Putamen (tissue), 1 donor: ENCODE measurements around the gene SLC6A11.

ENCODE experiments used
- DNase-seq: peaks from one replicate; pipeline ENCODE4 v3.0.0-alpha.2; 2016; ENCODE audit warnings: low spot score

SLC6A11 gene

DNA sequence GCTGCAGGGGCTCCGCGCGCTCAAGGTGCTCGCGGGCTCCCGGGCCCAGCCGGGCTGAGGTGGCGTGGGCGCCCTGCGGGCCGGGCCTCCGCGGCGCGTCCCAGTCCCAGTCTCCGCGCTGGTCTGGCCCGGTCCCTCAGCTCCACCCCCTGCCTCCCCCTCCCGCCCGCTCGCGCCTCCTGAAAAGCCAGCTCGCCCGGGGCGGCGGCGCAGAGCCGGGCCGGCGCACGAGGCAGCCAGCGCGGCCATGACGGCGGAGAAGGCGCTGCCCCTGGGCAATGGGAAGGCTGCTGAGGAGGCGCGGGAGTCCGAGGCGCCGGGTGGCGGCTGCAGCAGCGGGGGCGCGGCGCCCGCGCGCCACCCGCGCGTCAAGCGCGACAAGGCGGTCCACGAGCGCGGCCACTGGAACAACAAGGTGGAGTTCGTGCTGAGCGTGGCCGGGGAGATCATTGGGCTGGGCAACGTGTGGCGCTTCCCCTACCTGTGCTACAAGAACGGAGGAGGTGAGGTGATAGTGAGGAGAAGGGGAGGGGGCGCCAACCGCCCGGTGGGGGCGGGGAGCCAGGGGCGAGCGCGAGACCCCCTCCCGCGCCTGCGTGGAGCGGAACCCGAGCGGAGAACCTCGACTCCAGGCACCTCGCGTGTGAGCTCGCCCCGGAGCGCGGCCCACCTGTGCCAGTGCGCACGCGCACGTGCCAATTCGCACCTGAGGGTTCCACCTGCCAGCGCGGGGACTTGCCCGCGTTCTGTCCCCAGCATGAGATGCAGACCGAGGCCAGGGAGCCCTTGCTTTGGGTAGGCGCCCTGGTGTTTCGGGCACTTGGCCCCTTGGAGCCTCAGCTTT is at the start of gene SLC6A11:
SLC6A11 (plus strand) TSS at position 210 of the 844 bp plus-strand sequence; CDS start at position 248, 38 bp downstream.
- no peak for DNase-seq

- no peak for DNase-seq
Measured at GRCh38 chr3:10768708-10769394, 47.2 kb upstream of the SLC6A11 start.

DNA sequence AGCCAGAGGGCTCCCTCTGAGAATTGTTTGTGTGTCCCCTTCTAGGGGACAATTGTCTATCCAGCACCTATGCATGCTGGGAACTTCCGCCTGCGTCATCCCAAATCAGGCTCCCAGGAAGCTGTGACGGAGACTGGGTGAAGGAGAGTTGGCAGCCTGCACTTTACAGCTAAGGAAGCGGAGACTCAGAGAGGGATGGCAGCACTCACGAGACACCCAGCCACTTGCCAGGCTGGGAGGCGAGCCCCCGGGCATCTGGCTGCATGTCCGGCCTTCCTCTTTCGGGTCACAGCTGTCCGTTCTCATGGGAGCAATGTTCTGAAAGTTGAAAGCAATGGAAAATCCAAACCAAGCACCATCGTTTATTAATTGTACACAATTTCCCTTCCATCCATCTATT is 45.5 kb upstream of the SLC6A11 start:
- DNase-seq = no peak

DNA sequence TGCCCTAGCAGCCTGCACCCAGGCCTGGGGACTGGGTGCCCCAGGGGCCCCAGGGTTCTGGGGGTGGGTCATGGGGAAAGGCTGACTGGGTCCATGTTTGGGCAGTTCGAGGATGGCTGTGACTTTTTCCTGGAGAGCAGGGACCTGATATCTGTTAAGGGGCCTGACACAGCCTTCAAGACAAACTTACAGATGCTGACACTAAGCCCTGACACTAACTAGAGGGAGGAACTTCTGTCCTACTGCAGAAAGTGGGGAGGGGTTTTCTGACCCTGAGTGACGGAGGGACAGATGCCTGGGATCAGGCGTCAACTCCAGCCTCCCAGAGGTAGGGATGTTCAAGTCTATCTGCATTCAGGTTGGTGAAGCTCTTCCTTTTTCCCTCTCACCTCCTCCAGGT is 45.0 kb upstream of the SLC6A11 start:
- no peak for DNase-seq

- DNase-seq = no peak
Measured at GRCh38 chr3:10771486-10772270, 44.4 kb upstream of the SLC6A11 start.

GRCh38 chr3:10772271-10773161 is 43.5 kb upstream of the SLC6A11 start:
- DNase-seq = no peak

DNA sequence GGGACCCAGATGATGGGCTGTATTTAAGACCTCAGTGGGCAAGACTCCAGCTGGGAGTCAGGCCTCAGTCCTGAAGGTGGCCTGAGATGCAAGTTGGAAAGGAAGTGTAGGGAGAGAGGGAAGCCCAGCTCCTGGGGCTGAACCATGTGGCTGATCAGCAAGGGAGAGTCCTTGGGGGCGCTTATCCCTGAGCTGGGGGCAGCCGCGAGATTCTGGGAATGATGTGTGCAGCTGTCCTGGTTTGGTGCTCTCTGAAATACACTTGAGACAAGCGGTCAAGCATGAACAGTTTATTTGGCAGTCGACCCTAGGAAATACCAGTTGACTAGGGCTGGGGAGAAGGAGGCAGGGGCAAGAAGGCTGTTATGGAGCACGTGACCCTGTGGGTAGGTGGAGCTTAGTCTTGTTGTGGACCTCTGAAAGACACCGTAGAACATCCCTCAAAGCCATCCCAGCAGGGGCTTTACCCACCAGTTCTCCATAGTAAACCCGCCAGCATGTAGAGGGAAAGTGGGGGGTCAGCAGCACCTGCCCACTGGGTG is 41.8 kb upstream of the SLC6A11 start:
- DNase-seq = no peak

GRCh38 chr3:10774825-10775224 is 41.2 kb upstream of the SLC6A11 start:
- DNase-seq = no peak

DNA sequence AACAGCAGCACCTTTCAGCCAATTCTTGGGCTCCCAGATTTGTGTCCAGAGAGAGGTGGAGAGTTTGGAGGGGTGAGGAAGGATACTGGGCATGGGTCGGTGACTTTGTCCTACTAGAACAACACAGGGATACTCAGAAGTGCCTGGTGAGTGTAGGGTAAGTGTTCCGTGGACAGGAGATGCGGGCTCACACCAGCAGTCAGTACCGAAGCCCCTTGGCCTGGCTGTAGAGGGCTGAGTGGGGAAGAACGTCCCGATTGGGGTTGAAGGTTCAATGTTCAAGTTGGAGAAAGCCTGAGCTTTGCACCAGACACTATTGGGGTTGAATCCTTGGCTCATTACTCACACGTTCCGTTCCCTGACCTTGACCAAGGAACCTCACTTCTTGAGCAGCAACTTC is 40.8 kb upstream of the SLC6A11 start:
- DNase-seq = no peak

- DNase-seq = no peak
Measured at GRCh38 chr3:10775828-10776227, 40.2 kb upstream of the SLC6A11 start.

GRCh38 chr3:10777627-10778026 is 38.4 kb upstream of the SLC6A11 start:
- no peak for DNase-seq

DNA sequence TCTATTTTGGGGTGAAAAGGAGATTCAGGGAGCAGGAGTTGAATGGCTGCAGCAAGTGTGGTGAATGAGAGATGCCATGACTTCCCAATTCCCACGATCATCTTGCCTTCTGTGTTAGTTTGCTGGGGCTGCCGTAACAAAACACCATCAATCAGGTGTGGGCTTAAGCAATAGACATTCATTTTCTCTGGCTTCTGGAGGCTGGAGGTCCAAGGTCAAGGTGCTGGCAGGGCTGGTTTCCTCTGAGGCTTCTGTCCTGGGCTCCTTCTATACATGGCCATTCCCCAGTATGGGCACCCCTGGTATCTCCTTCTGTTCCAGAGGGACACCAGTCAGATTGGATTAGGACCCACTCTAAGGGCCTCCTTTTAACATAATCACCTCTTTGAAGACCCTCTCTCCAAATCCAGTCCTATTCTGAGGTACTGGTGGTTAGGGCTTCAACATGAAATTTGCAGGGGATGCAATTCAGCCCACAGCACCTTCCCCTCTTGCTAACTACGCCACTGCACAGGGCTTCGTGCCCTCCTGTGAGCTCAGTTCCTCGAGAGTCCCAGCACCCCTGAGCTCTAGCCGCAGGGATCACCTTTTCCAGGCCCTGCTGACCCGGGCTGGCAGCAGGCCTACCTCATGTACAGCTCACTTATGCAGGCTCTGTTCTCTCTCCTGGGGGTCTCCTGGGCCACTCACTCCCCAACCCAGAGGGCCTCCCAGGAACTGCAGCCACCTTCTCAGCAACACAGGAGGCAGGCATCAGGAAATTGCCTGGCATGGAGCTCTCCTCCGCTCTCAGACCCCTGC is 37.3 kb upstream of the SLC6A11 start:
- DNase-seq = no peak

GRCh38 chr3:10779293-10779805 is 36.7 kb upstream of the SLC6A11 start:
- no peak for DNase-seq

GRCh38 chr3:10780243-10780642 is 35.8 kb upstream of the SLC6A11 start:
- DNase-seq = no peak

- DNase-seq = no peak
Measured at GRCh38 chr3:10780922-10781321, 35.1 kb upstream of the SLC6A11 start.

- DNase-seq = no peak
Measured at GRCh38 chr3:10781981-10782380, 34.0 kb upstream of the SLC6A11 start.

DNA sequence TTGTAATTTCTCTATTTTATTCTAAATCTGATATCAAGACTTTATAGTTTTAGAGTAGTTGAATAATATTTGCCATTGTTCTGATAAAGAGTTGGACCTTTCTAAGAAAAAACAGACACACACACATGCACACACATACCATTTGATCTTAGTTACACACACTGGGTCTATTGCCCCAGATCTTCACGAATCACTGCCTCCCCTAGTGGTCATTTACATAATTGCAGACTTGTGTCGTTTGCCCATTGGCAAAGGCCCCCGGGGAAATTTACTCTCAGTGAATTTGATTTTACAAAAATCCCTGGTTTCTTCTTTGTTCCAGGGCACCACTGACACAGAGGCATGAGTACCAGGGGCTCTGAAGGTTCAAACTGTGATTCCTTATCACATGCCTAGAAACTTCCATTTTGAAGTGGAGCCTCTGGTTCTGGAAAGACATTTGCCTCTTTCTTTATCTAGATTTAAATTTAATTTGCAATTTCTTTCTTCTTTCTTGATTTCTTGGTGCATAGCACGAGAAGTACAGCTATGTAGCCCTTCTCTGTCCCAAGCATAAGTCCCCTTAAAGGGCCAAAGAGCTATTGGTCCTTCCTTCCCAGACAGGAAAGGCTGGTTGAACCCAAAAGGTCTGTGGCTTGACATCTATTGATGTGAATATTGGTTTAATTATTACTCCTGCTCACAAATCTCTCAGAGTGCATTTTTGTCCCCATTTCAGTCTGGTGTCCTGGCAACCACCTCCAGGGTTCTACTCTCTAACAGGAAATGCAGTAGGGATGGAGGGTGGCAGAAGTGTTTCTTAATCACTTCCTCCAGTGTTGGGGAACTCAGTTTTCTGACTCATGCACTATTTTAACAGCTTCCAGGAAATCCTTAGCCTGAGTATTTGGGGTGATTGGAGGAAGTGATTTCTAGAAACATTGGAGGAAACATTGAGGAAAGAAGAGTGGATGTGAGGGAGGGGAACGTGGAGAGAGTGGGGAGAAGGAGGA is 32.4 kb upstream of the SLC6A11 start:
- DNase-seq = peak; percentile 36

DNA sequence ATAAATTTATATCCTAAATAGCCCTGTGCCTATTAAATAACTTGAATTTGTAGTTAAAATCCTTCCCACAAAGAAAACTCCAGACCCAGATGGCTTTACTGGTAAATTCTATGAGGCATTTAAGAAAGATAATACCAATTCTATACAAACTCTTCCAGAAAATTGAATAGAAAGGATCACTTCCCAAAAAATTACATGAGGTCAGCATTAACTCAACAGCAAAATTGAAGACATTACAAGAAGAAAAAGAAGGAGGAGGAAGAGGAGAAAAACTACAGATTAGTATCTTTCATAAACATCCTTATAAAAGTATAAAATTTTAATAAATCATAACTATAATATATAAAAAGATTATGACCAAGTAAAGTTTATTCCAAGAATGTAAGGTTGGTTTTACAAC is 29.4 kb upstream of the SLC6A11 start:
- DNase-seq = no peak

- DNase-seq = no peak
Measured at GRCh38 chr3:10788451-10788850, 27.6 kb upstream of the SLC6A11 start.
